Stomach (tissue), 4 donors: Measurements from ENCODE around the gene PDCD4.

Source experiments
- CTCF ChIP-seq, 7 experiments: fragments of 450-650 bp in 4 of 7; fragments of 200-600 bp in 3 of 7; sonication (generic) in 3 of 7; IDR thresholded peaks; one replicate each; pipeline ENCODE4 v1.5.1; 2016 to 2019; ENCODE audit warnings: antibody characterized with exemption in 7 of 7, control low read depth in 2 of 7, mild to moderate bottlenecking in 1 of 7
- EP300 ChIP-seq: sonication (generic); formaldehyde crosslinking; IDR thresholded peaks from one replicate; pipeline ENCODE4 v1.6.1; 2017; ENCODE audit warnings: antibody characterized with exemption
- POLR2A ChIP-seq, 4 donors: fragments of 450-650 bp; IDR thresholded peaks; one replicate each; pipeline ENCODE4 v1.6.1; 2016; ENCODE audit warnings: antibody characterized with exemption in 4 of 4, control low read depth in 2 of 4, mild to moderate bottlenecking in 1 of 4, moderate library complexity in 1 of 4
- POLR2AphosphoS5 ChIP-seq, 3 donors: sonication (generic); formaldehyde crosslinking; IDR thresholded peaks; one replicate each; pipeline ENCODE4 v1.6.1; 2016; ENCODE audit warnings: antibody characterized with exemption in 3 of 3

- TF ChIP-seq CTCF (IDR thresholded peaks at IDR 0.05) = no peak
- no peak for TF ChIP-seq EP300
- TF ChIP-seq POLR2A (IDR thresholded peaks at IDR 0.05) = no peak
- no peak for TF ChIP-seq POLR2AphosphoS5 (IDR thresholded peaks at IDR 0.05)
Measured at GRCh38 chr10:110910138-110910537, 38.4 kb downstream of the PDCD4 start.
